HFF-Myc (cell line): ENCODE results near the gene RXFP3.

Source experiments
- DNase-seq: peaks from one replicate; pipeline ENCODE4 v3.0.0-alpha.2; 2011; ENCODE audit warnings: low read depth; ENCODE audit errors: extremely low read depth
- H3K4me3 ChIP-seq: replicated peaks from 2 replicates; pipeline ENCODE4 v1.5.1; 2011; ENCODE audit warnings: low read depth, mild to moderate bottlenecking, control low read depth, low read length
- CTCF ChIP-seq: IDR thresholded peaks from 2 replicates; pipeline ENCODE4 v1.5.1; 2012; ENCODE audit warnings: mild to moderate bottlenecking, low read depth, low read length, control low read depth; ENCODE audit errors: missing control alignments

The RXFP3 gene

GRCh38 chr5:33980030-33980429 lies 43.8 kb downstream of the RXFP3 start:
- DNase-seq: no peak
- H3K4me3 ChIP-seq: no peak overlapping the region
- no peak for TF ChIP-seq CTCF

GRCh38 chr5:33981408-33982162 lies 45.4 kb downstream of the RXFP3 start:
- no peak for DNase-seq
- H3K4me3 ChIP-seq: no peak overlapping the region
- no peak for TF ChIP-seq CTCF

GRCh38 chr5:33984178-33984577 lies 48.0 kb downstream of the RXFP3 start:
- H3K4me3 ChIP-seq: no peak overlapping the region
- no peak for DNase-seq
- no peak for TF ChIP-seq CTCF

GRCh38 chr5:33984671-33985124 lies 48.5 kb downstream of the RXFP3 start, which contains the start of gene SLC45A2:
Gene SLC45A2 (minus strand): TSS chr5:33984693. CDS start chr5:33984583, 110 bp downstream.
- no peak for TF ChIP-seq CTCF
- no peak for DNase-seq
- no peak within 1 kb of the TSS for H3K4me3 ChIP-seq

- DNase-seq: no peak
- no peak for TF ChIP-seq CTCF
- no peak overlapping the region for H3K4me3 ChIP-seq
Measured at GRCh38 chr5:33985447-33985846, 49.3 kb downstream of the RXFP3 start.
